ENCODE results near the gene TLK2.
A peak's percentile ranks its signal among the peaks of the same experiment; 100 is the strongest.
"Not testable (repeated sequence)": the region's sequence is repeated elsewhere in the genome, so short reads cannot be mapped to it uniquely, and the experiment has no call there.

TLK2 gene

GRCh38 chr17:62478424-62478879 is at the start of gene TLK2:
TLK2 (plus strand) TSS chr17:62478825; CDS start chr17:62481126, 2,301 bp downstream.
- H3K9ac ChIP-seq (ENCODE audit: low read length) = peak within 1 kb of the TSS; percentile 74
- no peaks in the 10 kb centered on the region for H3K4me1 ChIP-seq (ENCODE audit: control insufficient read depth, low read depth, low read length)
- no peaks in the 10 kb centered on the region for H3K27me3 ChIP-seq (ENCODE audit: control insufficient read depth, insufficient read depth, low read length)
- H3K36me3 ChIP-seq (ENCODE audit: control insufficient read depth, low read depth, low read length) = peaks cover 5% of the 10 kb centered on the region
- no peaks in the 10 kb centered on the region for H3K9me3 ChIP-seq (ENCODE audit: control insufficient read depth, low read depth, low read length)
- peak within 1 kb of the TSS; percentile 74 for H3K4me3 ChIP-seq (ENCODE audit: low read length)
- H3K27ac ChIP-seq (ENCODE audit: low read length) = no peak within 1 kb of the TSS

- H3K4me1 ChIP-seq (ENCODE audit: control insufficient read depth, low read depth, low read length); H3K9me3 ChIP-seq (ENCODE audit: control insufficient read depth, low read depth, low read length); H3K27ac ChIP-seq (ENCODE audit: low read length); H3K4me3 ChIP-seq (ENCODE audit: low read length); H3K36me3 ChIP-seq (ENCODE audit: control insufficient read depth, low read depth, low read length); H3K9ac ChIP-seq (ENCODE audit: low read length); H3K27me3 ChIP-seq (ENCODE audit: control insufficient read depth, insufficient read depth, low read length): not testable (repeated sequence)
Observed at GRCh38 chr17:62435251-62435650, 43.4 kb upstream of the TLK2 start.

- peaks cover 36% of the 10 kb centered on the region for H3K36me3 ChIP-seq (ENCODE audit: control insufficient read depth, low read depth, low read length)
- H3K4me3 ChIP-seq (ENCODE audit: low read length); H3K27me3 ChIP-seq (ENCODE audit: control insufficient read depth, insufficient read depth, low read length); H3K27ac ChIP-seq (ENCODE audit: low read length); H3K4me1 ChIP-seq (ENCODE audit: control insufficient read depth, low read depth, low read length); H3K9me3 ChIP-seq (ENCODE audit: control insufficient read depth, low read depth, low read length); H3K9ac ChIP-seq (ENCODE audit: low read length): not testable (repeated sequence)
Observed at GRCh38 chr17:62441181-62441580, 37.4 kb upstream of the TLK2 start.

GRCh38 chr17:62444063-62444462 is 34.6 kb upstream of the TLK2 start:
- Histone ChIP-seq H3K27ac (ENCODE audit: low read length) (no peak overlapping the region), H3K36me3 (ENCODE audit: control insufficient read depth, low read depth, low read length) (peaks cover 54% of the 10 kb centered on the region), H3K9me3 (ENCODE audit: control insufficient read depth, low read depth, low read length) (no peaks in the 10 kb centered on the region), H3K27me3 (ENCODE audit: control insufficient read depth, insufficient read depth, low read length) (no peaks in the 10 kb centered on the region), H3K9ac (ENCODE audit: low read length) (no peak overlapping the region), H3K4me3 (ENCODE audit: low read length) (no peak overlapping the region), H3K4me1 (ENCODE audit: control insufficient read depth, low read depth, low read length) (no peaks in the 10 kb centered on the region)

- not testable (repeated sequence) for H3K9ac ChIP-seq (ENCODE audit: low read length); H3K4me1 ChIP-seq (ENCODE audit: control insufficient read depth, low read depth, low read length); H3K27ac ChIP-seq (ENCODE audit: low read length); H3K9me3 ChIP-seq (ENCODE audit: control insufficient read depth, low read depth, low read length); H3K4me3 ChIP-seq (ENCODE audit: low read length); H3K27me3 ChIP-seq (ENCODE audit: control insufficient read depth, insufficient read depth, low read length)
- peaks cover 51% of the 10 kb centered on the region for H3K36me3 ChIP-seq (ENCODE audit: control insufficient read depth, low read depth, low read length)
Observed at GRCh38 chr17:62445791-62446190, 32.8 kb upstream of the TLK2 start.

GRCh38 chr17:62452195-62452594 is 26.4 kb upstream of the TLK2 start:
- H3K4me3 ChIP-seq (ENCODE audit: low read length); H3K9ac ChIP-seq (ENCODE audit: low read length): not testable (repeated sequence)
- H3K36me3 ChIP-seq (ENCODE audit: control insufficient read depth, low read depth, low read length) = peaks cover 15% of the 10 kb centered on the region

GRCh38 chr17:62453041-62453440 is 25.6 kb upstream of the TLK2 start:
- not testable (repeated sequence) for H3K4me1 ChIP-seq (ENCODE audit: control insufficient read depth, low read depth, low read length); H3K9ac ChIP-seq (ENCODE audit: low read length); H3K27ac ChIP-seq (ENCODE audit: low read length); H3K27me3 ChIP-seq (ENCODE audit: control insufficient read depth, insufficient read depth, low read length); H3K36me3 ChIP-seq (ENCODE audit: control insufficient read depth, low read depth, low read length); H3K4me3 ChIP-seq (ENCODE audit: low read length); H3K9me3 ChIP-seq (ENCODE audit: control insufficient read depth, low read depth, low read length)

More at GRCh38 chr17:62452195-62452594, 26.4 kb upstream of the TLK2 start:
- H3K27ac ChIP-seq (ENCODE audit: low read length); H3K27me3 ChIP-seq (ENCODE audit: control insufficient read depth, insufficient read depth, low read length); H3K4me1 ChIP-seq (ENCODE audit: control insufficient read depth, low read depth, low read length); H3K9me3 ChIP-seq (ENCODE audit: control insufficient read depth, low read depth, low read length): not testable (repeated sequence)

GRCh38 chr17:62453656-62454055 is 25.0 kb upstream of the TLK2 start:
- not testable (repeated sequence) for H3K27ac ChIP-seq (ENCODE audit: low read length); H3K27me3 ChIP-seq (ENCODE audit: control insufficient read depth, insufficient read depth, low read length); H3K9ac ChIP-seq (ENCODE audit: low read length); H3K36me3 ChIP-seq (ENCODE audit: control insufficient read depth, low read depth, low read length); H3K9me3 ChIP-seq (ENCODE audit: control insufficient read depth, low read depth, low read length); H3K4me1 ChIP-seq (ENCODE audit: control insufficient read depth, low read depth, low read length); H3K4me3 ChIP-seq (ENCODE audit: low read length)

- not testable (repeated sequence) for H3K27ac ChIP-seq (ENCODE audit: low read length); H3K27me3 ChIP-seq (ENCODE audit: control insufficient read depth, insufficient read depth, low read length); H3K9ac ChIP-seq (ENCODE audit: low read length); H3K4me1 ChIP-seq (ENCODE audit: control insufficient read depth, low read depth, low read length); H3K4me3 ChIP-seq (ENCODE audit: low read length); H3K9me3 ChIP-seq (ENCODE audit: control insufficient read depth, low read depth, low read length); H3K36me3 ChIP-seq (ENCODE audit: control insufficient read depth, low read depth, low read length)
Observed at GRCh38 chr17:62454111-62454510, 24.5 kb upstream of the TLK2 start.

GRCh38 chr17:62456016-62456415 is 22.6 kb upstream of the TLK2 start:
- H3K27me3 ChIP-seq (ENCODE audit: control insufficient read depth, insufficient read depth, low read length) = no peaks in the 10 kb centered on the region
- H3K9me3 ChIP-seq (ENCODE audit: control insufficient read depth, low read depth, low read length) = no peaks in the 10 kb centered on the region
- H3K4me3 ChIP-seq (ENCODE audit: low read length) = no peak overlapping the region
- no peak overlapping the region for H3K9ac ChIP-seq (ENCODE audit: low read length)
- no peaks in the 10 kb centered on the region for H3K36me3 ChIP-seq (ENCODE audit: control insufficient read depth, low read depth, low read length)
- H3K4me1 ChIP-seq (ENCODE audit: control insufficient read depth, low read depth, low read length) = no peaks in the 10 kb centered on the region
- H3K27ac ChIP-seq (ENCODE audit: low read length) = no peak overlapping the region

- H3K9ac ChIP-seq (ENCODE audit: low read length); H3K4me3 ChIP-seq (ENCODE audit: low read length); H3K27ac ChIP-seq (ENCODE audit: low read length); H3K9me3 ChIP-seq (ENCODE audit: control insufficient read depth, low read depth, low read length); H3K27me3 ChIP-seq (ENCODE audit: control insufficient read depth, insufficient read depth, low read length); H3K4me1 ChIP-seq (ENCODE audit: control insufficient read depth, low read depth, low read length); H3K36me3 ChIP-seq (ENCODE audit: control insufficient read depth, low read depth, low read length): not testable (repeated sequence)
Observed at GRCh38 chr17:62458483-62458882, 20.1 kb upstream of the TLK2 start.

- not testable (repeated sequence) for H3K9me3 ChIP-seq (ENCODE audit: control insufficient read depth, low read depth, low read length); H3K4me1 ChIP-seq (ENCODE audit: control insufficient read depth, low read depth, low read length); H3K27me3 ChIP-seq (ENCODE audit: control insufficient read depth, insufficient read depth, low read length); H3K27ac ChIP-seq (ENCODE audit: low read length); H3K36me3 ChIP-seq (ENCODE audit: control insufficient read depth, low read depth, low read length); H3K4me3 ChIP-seq (ENCODE audit: low read length); H3K9ac ChIP-seq (ENCODE audit: low read length)
Observed at GRCh38 chr17:62464422-62464821, 14.2 kb upstream of the TLK2 start.

All from iPS-18a (cell line).